Glomerular visceral epithelial cell (primary cell): ENCODE data around the gene BDP1.
"Not testable (repeated sequence)": the region's sequence is repeated elsewhere in the genome, so short reads cannot be mapped to it uniquely, and the experiment has no call there.

Experiments
- DNase-seq: peaks from one replicate; pipeline ENCODE4 v3.0.0-alpha.2; 2016; ENCODE audit errors: extremely low spot score

The BDP1 gene, protein sequence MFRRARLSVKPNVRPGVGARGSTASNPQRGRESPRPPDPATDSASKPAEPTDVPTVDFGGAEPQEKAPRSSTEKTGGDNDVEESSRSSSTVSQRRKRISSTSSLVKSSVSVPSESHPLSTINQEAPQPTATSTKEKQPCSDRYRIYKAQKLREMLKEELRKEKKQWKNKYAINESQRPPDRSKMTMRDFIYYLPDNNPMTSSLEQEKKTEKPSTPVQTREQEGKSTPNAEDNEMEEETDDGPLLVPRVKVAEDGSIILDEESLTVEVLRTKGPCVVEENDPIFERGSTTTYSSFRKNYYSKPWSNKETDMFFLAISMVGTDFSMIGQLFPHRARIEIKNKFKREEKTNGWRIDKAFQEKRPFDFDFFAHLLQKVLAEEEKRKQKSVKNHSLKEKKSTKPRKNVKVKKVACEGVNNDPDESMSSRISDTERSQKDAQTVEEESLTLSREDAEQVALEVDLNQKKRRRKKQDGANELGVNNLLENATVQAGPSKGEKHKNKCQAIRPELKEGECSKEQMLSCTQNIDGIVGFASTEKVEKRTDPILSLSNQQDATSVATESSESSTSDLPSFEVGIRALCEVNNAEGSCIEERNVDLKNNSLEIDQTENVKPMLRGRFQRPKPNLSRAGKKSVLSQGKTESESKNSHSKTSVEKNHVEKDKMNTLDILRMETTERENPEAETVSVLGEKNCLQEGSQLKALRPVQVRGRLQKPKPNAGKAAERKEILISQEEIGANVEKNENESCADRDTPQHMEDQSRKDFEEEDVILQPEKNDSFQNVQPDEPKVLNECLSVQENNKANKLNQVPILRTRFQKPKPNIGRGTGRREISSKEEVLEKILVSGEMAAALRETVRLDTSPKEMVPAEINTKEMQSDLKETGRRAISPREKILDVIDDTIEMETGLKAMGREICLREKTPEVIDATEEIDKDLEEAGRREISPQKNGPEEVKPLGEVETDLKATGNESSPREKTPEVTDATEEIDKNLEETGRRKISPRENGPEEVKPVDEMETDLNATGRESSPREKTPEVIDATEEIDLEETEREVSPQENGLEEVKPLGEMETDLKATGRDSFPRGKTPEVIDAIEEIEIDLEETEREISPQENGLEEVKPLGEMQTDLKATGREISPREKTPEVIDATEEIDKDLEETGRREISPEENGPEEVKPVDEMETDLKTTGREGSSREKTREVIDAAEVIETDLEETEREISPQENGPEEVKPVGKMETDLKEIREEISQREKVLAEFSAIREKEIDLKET (N-terminal part only)

DNA sequence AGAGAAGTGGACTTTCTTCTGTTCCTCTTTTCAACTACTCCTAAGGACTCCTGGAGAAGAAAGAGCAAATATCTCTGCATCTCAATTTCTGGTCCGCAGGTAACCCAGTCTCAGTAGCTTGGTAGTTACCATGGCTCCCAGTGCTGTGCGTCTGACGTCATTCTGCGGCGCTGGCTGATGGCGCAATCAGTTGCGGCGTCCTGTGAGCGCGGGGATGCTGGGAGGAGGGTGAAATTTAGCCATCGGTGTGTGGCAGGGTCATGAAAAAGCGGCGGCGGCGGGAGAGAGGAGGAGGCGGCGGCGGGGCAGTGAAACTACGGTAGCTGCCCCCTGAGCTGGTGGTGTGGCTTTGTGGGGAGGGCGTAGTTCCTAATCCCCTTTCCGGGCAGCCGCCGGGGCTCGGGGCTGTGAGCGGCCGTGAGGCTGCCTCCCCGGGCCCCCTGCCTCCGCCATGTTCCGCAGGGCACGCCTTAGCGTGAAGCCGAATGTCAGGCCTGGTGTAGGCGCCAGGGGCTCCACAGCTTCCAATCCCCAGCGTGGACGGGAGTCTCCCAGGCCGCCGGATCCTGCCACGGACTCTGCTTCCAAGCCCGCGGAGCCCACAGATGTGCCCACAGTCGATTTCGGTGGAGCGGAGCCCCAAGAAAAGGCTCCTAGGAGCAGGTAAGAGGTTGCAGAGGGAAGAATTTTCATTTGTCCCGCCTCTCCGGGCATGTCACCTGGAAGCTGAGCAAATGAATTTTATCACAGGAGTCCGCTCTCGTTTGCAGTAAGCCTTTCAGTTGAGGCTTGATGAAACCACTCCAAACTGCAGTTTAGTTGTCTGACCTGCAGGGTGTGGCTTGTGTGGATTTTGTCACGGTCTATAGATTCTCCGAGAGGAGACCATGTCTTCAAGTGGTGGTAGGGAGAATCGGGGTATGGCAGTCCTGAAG is at the start of gene BDP1:
BDP1 (plus strand) TSS at position 225 of the 935 bp plus-strand sequence; CDS start at position 452, 227 bp downstream.
- DNase-seq, result peak; percentile 93

DNA sequence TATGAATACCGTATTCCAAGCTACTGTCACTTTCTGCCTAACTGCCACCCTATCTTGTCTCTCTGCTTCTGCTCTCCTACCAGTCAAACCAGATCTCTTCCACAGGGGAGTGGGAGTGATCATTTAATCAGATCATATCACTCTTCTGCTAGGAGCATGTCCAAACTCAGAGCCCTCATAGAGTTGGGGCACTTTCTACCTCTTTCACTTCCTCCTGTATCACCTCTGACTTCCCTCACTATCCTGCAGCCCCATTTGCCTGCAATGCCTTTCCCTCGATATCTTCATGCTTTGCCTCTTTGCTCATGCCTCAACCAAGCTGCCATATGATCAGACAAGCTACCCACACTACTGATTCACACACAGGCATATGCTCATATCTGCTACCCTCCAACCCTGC is 45.4 kb upstream of the BDP1 start:
- DNase-seq, result not testable (repeated sequence)

DNA sequence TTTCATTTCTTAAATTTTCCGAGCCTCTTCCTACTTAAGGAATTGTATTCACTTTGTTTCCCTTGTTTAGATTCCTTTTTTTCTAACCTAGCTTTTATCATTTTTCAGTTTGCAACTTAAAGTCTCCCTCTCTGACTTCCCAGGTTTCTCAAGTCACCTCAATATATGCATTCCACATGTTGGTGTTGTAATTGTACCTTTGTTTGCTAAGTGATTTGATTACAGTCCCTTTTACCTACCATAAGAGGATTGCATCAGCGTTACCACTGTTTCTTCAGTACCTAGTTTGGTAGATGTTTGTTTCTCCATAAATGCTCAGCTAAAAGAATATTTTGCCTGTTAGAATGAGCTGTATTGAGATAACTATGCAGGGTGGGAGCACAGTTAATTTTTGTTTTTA is 39.8 kb upstream of the BDP1 start:
- not testable (repeated sequence) for DNase-seq

DNA sequence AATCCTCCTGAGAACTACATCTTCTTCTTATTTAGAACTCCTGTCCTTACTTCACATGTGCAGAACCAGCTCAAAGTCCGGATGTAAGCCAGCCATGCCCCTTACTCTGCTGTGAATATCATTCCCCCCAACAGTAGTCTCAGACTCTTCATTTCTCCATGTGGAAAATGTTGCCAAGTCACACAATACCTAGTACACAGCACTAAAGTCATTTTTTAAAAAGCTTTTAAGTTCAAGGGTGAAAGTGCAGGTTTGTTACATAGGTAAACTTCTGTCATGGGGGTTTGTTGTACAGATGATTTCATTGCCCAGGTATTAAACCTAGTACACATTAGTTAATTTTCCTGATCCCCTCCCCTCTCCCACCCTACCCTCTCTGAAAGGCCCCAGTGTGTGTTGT is 37.4 kb upstream of the BDP1 start:
- DNase-seq, result not testable (repeated sequence)

DNA sequence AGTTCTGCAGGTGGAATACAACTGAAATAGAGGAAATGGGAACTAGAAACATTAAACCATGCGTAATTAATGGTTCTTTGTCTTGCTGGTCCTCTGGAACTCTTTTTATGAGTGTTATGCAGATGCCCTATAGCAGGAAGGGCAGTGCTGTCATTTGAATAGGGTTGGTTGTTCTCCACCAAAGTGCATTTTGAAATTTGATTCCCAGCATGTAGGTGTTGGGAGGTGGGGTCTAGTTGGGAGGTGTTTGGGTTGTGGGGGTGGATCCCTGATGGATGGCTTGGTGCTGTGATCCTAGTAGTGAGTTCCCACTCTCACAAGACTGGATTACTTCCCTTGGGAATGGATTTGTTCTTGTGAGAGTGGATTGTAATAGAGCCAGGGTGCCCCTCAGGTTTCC is 34.2 kb upstream of the BDP1 start:
- DNase-seq, result not testable (repeated sequence)

DNA sequence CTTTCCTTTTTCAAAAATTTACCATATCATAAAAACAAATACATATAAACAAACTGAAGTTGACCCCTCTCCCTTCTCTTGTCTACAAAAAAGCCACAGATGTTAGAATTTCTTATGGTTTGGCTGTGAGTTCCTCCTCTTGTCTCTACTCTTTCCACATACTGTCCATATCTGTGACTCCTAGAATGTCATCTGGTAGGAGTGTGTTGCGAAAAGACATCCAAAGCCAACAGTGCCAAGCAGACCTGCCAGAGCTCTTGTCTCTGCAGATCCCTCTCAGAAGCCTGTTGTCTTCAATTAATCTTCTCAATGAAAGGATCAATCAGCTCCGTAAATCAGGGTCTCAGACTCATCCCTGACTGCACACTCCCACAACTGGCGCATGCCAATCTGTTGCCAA is 31.6 kb upstream of the BDP1 start:
- DNase-seq, result not testable (repeated sequence)

DNA sequence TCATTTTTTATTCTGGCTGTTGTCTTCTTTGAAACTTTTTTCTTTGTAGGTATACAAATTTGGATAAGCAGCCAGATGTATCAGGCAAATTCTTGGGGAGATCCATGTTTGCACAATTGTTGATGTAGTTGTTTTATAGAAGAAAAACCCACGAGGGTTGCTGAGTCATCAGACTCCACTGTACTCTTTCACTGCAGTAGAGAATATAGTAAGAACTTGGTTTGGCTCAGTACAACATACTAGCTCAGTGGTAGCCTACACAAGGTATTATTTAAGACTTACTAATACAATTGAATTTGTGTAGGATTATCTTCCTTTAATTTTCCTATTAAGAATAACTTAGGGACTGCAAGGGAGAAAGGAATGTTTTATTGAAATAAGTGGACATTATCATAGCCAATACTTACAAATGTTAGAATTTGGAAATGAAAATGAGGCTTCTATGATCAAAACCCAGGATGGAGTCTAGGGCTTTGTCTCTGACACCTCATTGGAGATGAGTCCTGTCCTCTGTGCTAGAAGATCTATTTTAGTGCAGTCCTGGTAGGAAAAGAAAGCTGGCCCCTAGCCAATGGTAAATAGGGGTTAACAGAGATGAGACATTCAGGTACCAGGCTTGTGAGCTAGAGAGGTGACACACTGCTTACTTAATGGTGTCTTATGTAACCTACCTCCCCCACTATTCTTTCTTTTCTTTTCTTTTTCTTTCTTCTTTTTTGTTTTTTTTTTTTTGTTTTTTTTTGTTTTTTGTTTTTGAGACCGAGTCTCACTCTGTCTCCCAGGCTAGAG is 28.6 kb upstream of the BDP1 start:
- not testable (repeated sequence) for DNase-seq

DNA sequence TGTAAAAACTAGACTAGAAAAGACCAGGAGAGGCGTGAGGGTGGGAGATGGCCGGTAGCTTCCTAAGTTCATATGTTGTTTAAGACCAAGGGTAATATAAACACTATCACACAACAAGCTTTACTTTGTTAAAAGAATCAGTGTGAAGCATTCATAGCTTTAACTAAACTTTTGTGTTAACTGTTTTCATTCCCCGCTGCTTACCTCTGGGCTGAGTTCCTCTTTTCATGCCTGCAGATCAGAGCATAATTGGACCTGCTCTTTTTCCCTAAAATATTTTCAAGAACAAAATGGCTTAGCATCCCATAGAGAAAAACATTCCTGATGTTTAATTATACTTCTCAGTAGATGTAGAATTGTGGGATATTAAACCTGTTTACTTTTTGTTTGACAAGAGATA is 23.0 kb upstream of the BDP1 start:
- DNase-seq, result not testable (repeated sequence)

DNA sequence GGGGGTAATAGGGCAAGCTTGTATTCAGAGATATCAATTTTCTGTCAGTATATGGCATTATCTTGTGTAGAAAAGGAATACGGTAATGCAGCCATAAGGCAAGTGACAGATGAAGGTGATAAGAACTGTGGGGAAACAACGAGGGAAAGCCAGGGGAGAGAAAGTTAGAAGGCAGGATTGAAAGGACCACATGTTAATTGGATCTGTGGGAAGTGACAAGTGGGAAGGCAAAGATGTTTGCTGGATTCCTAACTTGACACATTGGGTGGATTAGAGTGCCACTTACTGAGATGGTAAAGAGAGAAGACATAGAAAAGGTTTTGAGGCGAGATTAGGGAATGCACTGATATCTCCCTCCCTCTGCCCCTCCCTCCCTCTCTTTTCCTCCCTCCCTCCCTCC is 20.6 kb upstream of the BDP1 start:
- not testable (repeated sequence) for DNase-seq

DNA sequence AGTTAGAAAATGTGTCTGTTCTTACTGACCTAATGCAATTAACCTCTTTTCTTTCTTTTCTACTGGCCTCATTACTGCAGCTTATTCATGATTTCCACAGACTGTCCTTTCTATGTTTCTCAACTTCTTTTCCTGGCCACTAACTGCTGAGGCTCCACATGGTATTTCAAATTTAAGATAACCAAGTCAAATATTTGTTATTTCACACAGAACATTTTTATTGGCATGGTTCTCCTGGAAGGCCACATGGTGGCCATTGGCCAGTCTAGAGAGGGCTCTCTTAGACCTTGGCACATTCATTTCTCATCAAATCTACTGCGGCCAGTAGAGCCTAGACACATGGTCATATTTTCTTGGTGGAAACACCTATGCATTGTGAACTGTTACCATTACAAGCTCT is 13.9 kb upstream of the BDP1 start:
- not testable (repeated sequence) for DNase-seq

DNA sequence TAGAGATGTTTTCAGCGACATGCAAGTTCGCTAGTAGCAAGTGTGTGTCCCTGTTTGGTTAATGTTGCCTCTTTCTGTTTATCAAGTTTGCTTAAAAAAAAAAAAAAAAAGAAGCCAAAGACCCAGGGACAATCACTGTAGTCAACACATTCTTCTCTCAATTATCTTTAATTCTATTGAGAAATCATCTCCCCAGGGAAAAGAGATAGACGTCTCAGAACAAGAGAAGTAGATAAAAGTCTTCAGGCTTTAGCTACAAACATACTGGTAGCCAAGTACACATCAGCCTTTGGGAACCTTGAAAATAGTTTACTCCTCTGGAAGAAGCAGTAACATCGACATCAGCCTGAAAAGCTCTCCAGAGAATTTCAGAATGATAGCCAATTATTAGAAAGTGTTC is 11.6 kb upstream of the BDP1 start:
- not testable (repeated sequence) for DNase-seq

DNA sequence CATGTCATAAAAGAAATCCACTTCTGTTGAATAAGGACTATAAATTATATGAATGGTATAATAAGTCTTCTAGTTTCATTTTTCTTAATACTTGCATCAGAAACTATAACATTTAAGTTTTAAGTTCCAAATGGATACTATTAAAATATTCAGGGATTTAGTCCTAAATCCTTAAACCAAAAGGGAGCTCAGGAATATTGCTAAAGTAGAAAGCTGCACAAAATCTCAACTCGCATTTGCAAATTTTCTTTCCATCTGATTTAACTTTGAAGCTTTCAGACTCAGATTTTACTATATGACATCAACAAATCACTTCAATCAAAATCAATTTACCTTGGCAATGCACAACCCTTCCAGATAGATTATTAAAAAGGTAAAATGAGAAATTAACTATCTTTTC is 10.4 kb upstream of the BDP1 start:
- DNase-seq, result not testable (repeated sequence)

DNA sequence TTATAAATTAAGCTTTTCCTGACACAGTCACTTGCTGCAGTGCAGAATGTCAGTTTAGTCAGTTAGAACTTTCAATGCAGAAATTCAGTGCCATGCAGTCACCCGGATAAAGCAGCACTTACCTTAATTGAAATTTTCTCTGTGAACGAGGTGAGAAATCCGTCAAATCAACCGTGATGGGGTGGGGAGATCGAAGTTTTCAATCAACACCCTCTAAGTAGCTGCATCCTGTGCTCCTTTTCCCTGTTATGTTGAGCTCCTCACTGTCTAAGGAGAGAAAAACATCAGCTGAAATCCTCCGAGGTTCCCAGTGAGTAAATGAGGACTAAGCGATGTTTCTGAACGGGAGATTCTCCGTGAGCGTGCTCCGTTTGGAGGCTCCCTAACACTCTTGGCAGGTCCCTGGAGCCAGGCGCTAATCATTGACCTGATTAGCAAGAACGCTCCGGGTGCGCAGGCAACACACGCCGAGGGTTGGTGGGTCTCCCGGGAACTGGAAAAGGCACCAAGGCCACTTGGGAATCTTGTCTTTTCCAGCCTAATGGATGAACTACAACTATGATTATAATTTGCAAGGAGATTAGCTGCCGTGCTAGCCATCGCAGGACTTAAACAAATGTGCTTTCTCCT is 9.8 kb upstream of the BDP1 start:
- DNase-seq, result not testable (repeated sequence)

DNA sequence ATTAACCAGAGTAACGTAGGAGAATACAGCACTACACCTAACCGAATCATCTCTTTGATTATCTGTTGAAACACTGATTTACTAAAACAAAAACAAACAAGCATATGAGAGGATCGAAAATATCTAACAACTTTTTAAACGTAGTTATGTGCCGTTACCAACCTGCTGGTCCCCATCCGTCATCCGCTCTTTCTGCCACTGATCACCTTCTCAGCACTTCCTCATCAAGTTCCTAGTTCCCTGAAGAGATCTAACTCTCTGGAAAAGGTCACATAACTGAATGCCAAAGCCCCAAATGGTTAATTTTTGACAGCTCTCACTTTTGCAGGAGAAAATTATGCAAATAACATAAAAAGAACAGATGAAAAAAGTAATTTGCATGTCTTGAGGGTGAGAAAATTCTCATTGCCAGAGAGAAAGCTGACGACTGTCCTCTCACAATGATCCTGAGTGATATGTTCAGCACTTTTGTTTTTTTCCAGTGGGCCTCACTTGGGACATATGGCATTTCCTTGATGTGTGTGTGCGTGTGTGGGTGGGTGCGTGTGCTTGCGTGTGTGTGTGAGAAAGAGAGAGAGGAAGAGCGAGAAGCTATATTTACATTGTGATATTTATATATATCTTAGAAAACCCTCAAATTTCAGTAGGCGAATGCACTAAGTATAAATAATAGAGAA is 8.8 kb upstream of the BDP1 start:
- DNase-seq, result not testable (repeated sequence)

DNA sequence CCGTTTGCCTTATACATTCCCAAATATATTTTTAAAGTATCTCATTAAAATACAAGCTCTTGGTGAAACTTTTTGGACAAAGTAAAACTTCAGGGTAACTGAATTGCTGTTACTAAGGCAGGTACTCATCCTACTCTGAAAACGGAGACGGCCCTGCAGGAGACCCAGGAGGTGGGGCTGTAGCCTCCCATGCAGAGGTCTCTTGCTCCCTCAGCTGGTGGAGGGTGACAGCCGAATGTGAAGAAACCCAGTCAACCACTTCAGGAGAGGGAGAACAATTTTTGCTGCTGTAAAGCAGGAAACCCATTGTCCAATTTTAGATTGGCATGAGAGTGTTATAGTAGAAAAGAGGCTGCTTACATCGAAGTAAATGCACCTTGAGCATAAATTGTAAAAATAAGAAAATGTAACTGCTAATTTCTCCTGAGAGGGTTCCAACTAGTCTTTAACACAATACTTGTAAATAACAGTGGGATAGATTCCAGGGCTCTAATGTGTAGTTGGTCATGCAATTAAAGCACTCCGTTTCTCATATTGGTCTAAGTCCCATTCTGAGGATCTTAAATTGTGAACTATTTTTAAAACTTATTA is 8.1 kb upstream of the BDP1 start:
- DNase-seq, result peak; percentile 53

DNA sequence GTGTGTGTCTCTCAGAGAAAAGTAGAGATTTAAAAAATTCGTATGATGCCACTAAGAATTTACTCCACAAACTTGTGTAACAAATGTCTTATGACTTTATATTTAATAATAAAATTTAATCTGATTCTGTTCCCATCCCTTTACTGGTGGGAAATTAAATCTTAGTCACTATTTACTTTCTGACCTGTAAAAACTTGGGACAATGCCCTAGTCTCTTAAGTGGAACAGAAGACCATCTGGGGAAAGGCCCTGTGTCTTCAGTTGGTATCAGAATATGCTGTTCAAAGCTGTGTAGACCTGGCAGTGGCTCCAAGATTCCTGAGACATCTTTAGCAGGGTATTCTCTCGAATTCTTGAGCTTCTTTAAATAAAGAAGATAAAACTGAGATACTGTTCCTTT is 2.6 kb upstream of the BDP1 start:
- DNase-seq, result no peak

DNA sequence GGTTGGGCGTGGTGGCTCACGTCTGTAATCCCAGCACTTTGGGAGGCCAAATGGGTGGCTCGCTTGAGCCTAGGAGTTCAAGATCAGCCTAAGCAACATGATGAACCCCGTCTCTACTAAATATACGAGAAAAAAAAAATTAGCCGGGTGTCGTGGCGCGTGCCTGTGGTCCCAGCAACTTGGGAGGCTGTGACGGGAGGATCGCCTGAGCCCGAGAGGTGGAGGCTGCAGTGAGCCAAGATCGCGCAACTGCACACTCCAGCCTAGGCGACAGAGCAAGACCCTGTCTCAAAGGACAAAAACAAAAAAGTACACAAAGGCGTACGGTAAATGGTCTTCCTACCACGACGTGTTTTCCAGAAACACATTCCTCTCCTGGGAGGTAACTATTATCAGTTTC is 538 bp upstream of the BDP1 start:
- DNase-seq, result no peak

DNA sequence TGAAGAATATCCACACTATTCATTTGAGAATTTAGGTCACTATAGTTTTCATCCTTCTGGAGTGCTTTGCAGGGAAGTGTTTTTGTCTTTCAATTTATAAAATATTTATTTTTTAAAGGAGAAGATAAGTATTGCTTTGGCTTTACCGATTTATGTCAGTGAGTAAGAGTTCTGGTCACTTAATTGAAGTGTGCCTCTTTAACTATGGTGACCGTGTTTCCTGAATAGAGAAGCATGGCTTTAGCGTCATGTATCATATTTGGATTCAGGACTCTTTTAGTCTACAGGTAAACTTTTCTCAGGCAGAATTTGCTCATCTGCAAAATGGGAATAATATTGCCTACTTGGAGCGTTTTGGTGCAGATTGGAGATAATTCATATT is 902 bp downstream of the BDP1 start:
- DNase-seq, result no peak

DNA sequence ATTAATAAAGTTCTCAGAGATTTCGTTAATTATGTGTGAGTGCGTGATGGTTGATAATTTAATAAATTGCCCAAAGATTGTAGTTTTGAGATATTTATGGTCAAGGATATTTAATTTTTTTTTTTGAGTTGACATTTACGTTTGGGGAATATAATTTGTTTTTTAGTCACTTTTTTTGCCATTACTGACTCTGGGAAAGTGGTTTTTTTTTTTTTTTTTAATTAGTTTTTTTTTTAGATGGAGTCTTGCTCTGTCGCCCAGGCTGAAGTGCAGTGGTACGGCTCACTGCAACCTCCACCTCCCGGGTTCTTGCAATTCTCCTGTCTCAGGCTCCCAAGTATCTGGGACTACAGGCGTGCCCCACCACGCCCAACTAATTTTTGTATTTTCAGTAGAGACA is 1.7 kb downstream of the BDP1 start:
- DNase-seq, result no peak
